ACC112 (cell line): ENCODE results near the gene WDR88.
"Not testable (repeated sequence)": the region's sequence is repeated elsewhere in the genome, so short reads cannot be mapped to it uniquely, and the experiment has no call there.

Source experiments
- H2AFZ ChIP-seq: fragments of 200-600 bp; sonication (generic); one replicate; pipeline ENCODE4 v1.6.0; 2017; ENCODE audit warnings: antibody characterized with exemption, low read length; ENCODE audit not compliant: unreplicated experiment
- H3K27ac ChIP-seq: fragments of 200-600 bp; sonication (generic); 2 replicates; pipeline ENCODE4 v1.5.1; 2014; ENCODE audit warnings: low read depth, mild to moderate bottlenecking, antibody characterized with exemption, low read length, moderate library complexity
- H3K27me3 ChIP-seq: fragments of 200-600 bp; sonication (generic); 2 replicates; pipeline ENCODE4 v1.6.1; 2014; ENCODE audit warnings: mild to moderate bottlenecking, antibody characterized with exemption, low read length, moderate library complexity, mixed read lengths; ENCODE audit not compliant: insufficient read depth
- H3K36me3 ChIP-seq: fragments of 200-600 bp; sonication (generic); 2 replicates; pipeline ENCODE4 v1.6.1; 2016; ENCODE audit warnings: mild to moderate bottlenecking, antibody characterized with exemption, low read length, moderate library complexity, mixed read lengths; ENCODE audit not compliant: insufficient read depth
- H3K4me1 ChIP-seq: fragments of 200-600 bp; sonication (generic); one replicate; pipeline ENCODE4 v1.6.1; 2016; ENCODE audit warnings: low read length, mixed read lengths; ENCODE audit not compliant: insufficient read depth, unreplicated experiment, control insufficient read depth
- H3K4me3 ChIP-seq: fragments of 200-600 bp; sonication (generic); 2 replicates; pipeline ENCODE4 v1.5.1; 2014; ENCODE audit warnings: mild to moderate bottlenecking, low read depth, low read length
- H3K79me2 ChIP-seq: fragments of 200-600 bp; sonication (generic); one replicate; pipeline ENCODE4 v1.6.0; 2016; ENCODE audit warnings: low read length; ENCODE audit not compliant: control insufficient read depth, unreplicated experiment, insufficient read depth

Gene WDR88

DNA sequence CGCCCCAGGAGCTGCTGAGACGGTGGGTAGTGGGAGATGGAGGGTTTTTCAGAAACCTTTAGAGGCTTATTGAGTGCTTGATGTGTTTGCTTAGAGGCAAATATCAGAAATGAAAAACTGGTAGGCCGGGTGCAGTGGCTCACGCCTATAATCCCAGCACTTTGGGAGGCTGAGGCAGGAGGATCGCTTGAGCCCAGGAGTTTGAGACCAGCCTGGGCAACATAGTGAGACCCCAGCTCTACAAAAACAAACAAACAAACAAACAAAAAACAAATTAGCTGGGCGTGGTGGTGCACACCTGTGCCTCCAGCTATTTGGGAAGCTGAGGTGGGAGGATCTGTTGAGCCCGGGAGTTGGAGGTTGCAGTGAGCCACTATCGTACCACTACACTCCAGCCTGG, 5.2 kb upstream of the WDR88 start:
- H2AFZ ChIP-seq = not testable (repeated sequence)

GRCh38 chr19:33129901-33130300, 2.0 kb upstream of the WDR88 start:
- Histone ChIP-seq H2AFZ (no peak overlapping the region), H3K79me2 (no peaks in the 10 kb centered on the region), H3K4me3 (no peak overlapping the region), H3K36me3 (no peaks in the 10 kb centered on the region), H3K4me1 (no peaks in the 10 kb centered on the region), H3K27me3 (no peaks in the 10 kb centered on the region), H3K27ac (no peak overlapping the region)

More for the DNA sequence above, 5.2 kb upstream of the WDR88 start:
- H3K79me2 ChIP-seq, H3K36me3 ChIP-seq, H3K27me3 ChIP-seq, H3K4me1 ChIP-seq, H3K4me3 ChIP-seq, H3K27ac ChIP-seq: not testable (repeated sequence)

DNA sequence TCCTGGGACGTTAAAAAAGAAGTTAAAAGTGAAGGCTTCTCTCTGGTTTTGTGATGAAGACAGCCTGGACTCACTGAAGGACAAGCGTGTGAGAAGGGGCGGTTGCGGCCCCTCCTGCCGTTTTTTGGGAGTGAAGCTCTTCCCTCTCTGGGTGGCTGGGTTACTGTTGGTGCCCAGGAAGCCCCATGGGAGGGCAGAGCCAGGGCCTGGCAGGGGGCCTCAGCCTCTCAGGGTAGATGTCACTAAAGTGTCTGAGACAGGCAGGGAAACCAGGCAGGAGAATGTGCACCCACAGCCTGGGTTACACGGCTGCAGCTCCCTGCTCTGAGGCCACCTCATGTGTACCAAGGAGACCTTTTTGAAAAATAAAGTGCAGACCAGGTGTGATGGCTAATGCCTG, 1.5 kb upstream of the WDR88 start:
- Histone ChIP-seq H3K36me3 (no peaks in the 10 kb centered on the region), H3K27ac (no peak overlapping the region), H3K27me3 (no peaks in the 10 kb centered on the region), H2AFZ (no peak overlapping the region), H3K79me2 (no peaks in the 10 kb centered on the region), H3K4me1 (no peaks in the 10 kb centered on the region), H3K4me3 (no peak overlapping the region)

GRCh38 chr19:33132425-33132824, 511 bp downstream of the WDR88 start:
- H3K36me3 ChIP-seq = no peaks in the 10 kb centered on the region
- H3K79me2 ChIP-seq = no peaks in the 10 kb centered on the region
- H2AFZ ChIP-seq = no peak overlapping the region
- H3K4me3 ChIP-seq = no peak overlapping the region
- no peaks in the 10 kb centered on the region for H3K4me1 ChIP-seq
- no peaks in the 10 kb centered on the region for H3K27me3 ChIP-seq
- H3K27ac ChIP-seq = no peak overlapping the region

DNA sequence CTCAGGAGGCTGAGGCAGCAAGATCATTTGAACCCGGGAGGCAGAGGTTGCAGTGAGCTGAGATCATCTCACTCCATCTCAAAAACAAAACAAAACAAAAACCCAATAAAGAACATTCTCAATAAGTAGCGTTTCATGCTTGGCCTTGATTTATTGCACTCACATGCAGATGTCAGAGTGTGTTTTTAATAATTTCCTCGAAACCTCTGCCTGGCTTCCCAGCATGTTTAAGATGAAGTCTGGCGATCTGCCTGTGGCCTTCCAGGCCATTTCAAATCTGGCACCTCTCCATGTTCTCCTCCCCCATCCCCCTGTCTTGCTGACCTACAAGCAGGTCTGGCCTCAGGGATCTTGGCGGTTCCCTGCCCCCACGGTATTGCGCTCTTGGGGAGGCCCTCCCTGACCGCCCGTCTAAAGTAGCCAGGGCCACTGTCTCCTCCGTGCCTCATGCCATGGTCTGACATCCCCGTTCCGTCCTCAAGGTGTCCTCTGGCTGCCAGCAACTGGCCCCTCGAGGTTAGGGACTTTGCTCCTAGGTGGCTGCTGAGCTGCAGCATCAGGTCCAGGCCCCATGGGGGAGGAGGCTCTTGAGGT, 1.6 kb downstream of the WDR88 start:
- no peak overlapping the region for H3K27ac ChIP-seq
- H3K79me2 ChIP-seq = no peaks in the 10 kb centered on the region
- H3K4me1 ChIP-seq = no peaks in the 10 kb centered on the region
- H2AFZ ChIP-seq = no peak overlapping the region
- no peak overlapping the region for H3K4me3 ChIP-seq
- no peaks in the 10 kb centered on the region for H3K36me3 ChIP-seq
- H3K27me3 ChIP-seq = no peaks in the 10 kb centered on the region

DNA sequence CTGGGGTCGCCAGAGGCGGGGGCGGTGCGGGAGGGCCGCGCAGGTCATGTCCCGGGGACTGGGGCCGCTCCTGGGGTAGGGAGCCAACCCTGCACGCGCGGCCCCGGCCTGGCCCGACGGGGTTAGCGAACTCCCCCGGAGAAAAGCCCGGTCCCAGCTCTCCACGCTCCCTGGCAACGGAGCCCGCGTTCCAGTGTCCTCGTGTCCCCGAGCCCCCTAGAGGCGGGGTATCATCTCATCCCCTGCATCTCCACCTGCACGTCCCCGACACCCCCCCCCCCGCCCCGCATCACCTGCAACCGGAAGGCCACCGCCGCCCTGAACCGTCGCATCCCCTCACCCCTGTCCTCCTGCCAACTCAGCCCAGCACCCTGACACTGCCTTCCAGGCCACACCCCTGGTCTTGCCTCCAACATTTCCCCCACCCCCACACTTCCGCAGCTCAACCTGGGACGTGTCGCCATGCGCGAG, 2.7 kb downstream of the WDR88 start:
- Histone ChIP-seq H3K79me2 (no peaks in the 10 kb centered on the region), H2AFZ (no peak overlapping the region), H3K27ac (no peak overlapping the region), H3K4me3 (no peak overlapping the region), H3K4me1 (no peaks in the 10 kb centered on the region), H3K36me3 (no peaks in the 10 kb centered on the region), H3K27me3 (no peaks in the 10 kb centered on the region)

DNA sequence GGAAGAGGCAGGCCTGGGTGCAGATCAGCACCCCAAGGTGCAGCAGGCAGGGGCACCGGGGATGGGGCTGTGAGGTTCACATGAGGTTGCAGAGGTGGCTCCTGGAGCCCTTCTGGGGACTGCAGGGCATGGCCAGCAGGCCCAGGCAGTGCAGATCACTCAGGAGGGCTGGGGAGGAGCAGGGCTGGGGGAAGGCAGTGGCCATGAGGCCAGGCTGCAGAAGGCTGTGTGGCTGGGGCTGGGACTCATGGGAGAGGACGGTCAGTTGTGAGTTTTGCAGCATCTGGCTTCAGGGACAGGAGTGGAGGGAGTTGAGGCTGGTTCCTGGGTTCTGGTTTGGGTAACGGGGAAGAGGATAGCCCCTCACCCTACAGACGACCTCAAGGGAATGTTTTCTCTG, 7.3 kb downstream of the WDR88 start:
- H3K27ac ChIP-seq = no peak overlapping the region
- no peaks in the 10 kb centered on the region for H3K36me3 ChIP-seq
- no peaks in the 10 kb centered on the region for H3K4me1 ChIP-seq
- H2AFZ ChIP-seq = no peak overlapping the region
- H3K79me2 ChIP-seq = no peaks in the 10 kb centered on the region
- H3K4me3 ChIP-seq = no peak overlapping the region
- no peaks in the 10 kb centered on the region for H3K27me3 ChIP-seq

GRCh38 chr19:33143897-33144405, 12.0 kb downstream of the WDR88 start:
- H3K27me3 ChIP-seq = no peaks in the 10 kb centered on the region
- no peaks in the 10 kb centered on the region for H3K4me1 ChIP-seq
- H3K27ac ChIP-seq = no peak overlapping the region
- H3K79me2 ChIP-seq = no peaks in the 10 kb centered on the region
- H3K4me3 ChIP-seq = peak overlapping the region; percentile 13; the same call in 1 of the 2 replicates
- H3K36me3 ChIP-seq = no peaks in the 10 kb centered on the region
- no peak overlapping the region for H2AFZ ChIP-seq

- Histone ChIP-seq H3K27me3 (no peaks in the 10 kb centered on the region), H3K79me2 (no peaks in the 10 kb centered on the region), H3K36me3 (no peaks in the 10 kb centered on the region), H2AFZ (no peak overlapping the region), H3K4me3 (no peak overlapping the region), H3K27ac (no peak overlapping the region), H3K4me1 (no peaks in the 10 kb centered on the region)
Measured at GRCh38 chr19:33146209-33146608, 14.3 kb downstream of the WDR88 start.

DNA sequence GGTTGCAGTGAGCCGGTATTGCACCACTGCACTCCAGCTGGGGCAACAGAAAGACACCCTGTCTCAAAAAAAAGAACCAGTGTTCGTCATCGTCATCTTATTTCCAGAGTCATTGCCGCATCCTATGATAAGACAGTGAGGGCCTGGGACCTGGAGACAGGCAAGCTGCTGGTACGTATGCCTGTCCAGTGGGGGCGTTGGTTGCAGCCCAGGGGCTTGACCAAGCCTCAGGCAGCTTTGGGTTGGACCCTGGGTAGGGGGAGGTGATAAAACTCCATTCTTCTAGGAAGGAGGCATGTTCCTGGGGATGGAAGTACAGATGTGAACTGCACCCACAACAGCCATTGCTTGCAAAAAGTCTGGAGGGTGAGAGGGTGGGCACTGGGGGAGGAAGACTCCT, 15.6 kb downstream of the WDR88 start:
- Histone ChIP-seq H3K36me3 (no peaks in the 10 kb centered on the region), H3K27me3 (no peaks in the 10 kb centered on the region), H3K79me2 (no peaks in the 10 kb centered on the region), H3K27ac (no peak overlapping the region), H3K4me3 (no peak overlapping the region), H3K4me1 (no peaks in the 10 kb centered on the region), H2AFZ (no peak overlapping the region)

DNA sequence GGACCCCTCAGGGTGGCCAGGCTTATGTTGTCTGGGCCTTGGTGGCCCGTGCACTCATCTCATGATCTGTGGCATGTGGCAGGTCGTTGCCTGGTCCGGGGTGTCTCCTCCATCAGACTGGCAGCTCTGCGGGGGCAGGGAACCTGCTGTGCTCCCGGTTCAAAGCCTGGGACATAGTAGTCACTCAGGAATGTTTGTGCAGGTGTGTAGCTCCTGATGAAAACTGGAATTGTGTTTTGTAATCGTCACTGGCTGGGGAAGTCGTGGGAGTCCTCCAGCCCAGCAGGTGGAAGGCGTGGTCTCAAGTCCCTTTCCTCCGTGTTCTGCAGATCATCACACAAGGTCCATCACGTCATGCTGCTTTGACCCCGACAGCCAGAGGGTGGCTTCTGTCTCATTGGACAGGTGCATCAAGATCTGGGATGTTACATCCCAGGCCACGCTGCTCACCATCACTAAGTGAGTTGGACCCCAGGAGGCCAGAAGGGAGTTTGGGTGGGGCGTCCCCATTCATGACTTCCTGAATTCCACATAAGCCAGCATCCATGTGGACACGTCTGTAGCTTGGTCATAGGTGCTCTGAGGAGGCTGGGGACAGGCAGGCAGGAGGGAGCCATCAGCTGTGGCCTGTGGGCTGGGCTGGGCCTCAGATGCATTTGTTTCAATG, 19.1 kb downstream of the WDR88 start:
- Histone ChIP-seq H3K79me2 (no peaks in the 10 kb centered on the region), H3K4me3 (no peak overlapping the region), H3K36me3 (no peaks in the 10 kb centered on the region), H3K4me1 (no peaks in the 10 kb centered on the region), H3K27me3 (no peaks in the 10 kb centered on the region), H2AFZ (no peak overlapping the region), H3K27ac (no peak overlapping the region)
